ENCODE data around the gene C1orf198.
"Not testable (repeated sequence)": the region's sequence is repeated elsewhere in the genome, so short reads cannot be mapped to it uniquely, and the experiment has no call there.

The C1orf198 gene

DNA sequence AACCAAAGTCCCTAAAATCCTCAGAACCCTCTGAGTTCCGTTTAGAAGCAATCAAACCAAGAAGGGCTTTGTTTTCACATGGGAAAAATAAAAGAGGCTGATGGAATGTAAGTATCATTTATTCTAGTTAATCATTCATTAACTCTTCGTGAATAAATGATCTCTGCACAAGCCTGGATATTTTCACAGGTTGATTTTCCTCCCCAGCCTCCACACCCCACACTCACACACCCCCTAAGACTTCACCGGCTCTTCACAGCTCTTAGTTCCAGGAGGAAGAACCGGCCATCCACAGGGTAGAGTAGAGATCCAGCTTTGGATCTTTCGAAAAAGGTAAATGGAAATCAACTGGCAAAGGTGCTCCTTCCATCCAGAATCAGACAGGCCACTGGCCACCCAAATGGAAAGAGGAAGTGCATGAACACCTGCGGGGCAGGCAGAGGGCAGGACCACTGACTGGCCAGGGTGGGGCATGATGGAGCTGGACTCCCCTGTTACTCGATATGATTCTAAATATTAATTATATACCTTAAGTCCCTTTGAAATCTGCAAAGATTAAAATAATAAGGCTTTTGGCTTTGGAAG lies 10.0 kb downstream of the C1orf198 start:
- Mint-ChIP-seq H3K27me3 (no peaks in the 10 kb centered on the region), H3K4me3 (no peak overlapping the region), H3K9me3 (no peaks in the 10 kb centered on the region), H3K4me1 (ENCODE audit: low read depth) (peaks cover 7% of the 10 kb centered on the region), H3K36me3 (ENCODE audit: low read depth) (peaks cover 3% of the 10 kb centered on the region), H3K27ac (no peak overlapping the region)

DNA sequence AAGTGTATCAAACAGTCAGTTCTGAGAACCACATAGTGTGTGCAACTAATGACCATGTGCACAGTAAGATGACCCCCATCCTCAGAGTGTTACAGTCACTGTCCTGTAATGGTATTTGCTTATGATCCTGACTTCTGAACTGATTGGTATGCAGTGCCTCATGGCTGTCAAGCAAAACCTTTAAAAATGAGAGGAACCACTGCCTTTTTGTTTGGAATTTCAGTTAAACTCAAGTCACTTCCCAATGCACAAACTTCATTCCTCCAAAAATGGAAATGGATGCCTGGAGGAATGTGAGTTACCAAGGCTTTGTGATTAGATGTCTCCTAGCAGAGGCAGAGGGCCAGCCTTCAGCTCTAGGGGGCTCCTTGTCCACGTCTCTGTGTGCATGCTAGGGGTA lies 10.5 kb downstream of the C1orf198 start:
- no peaks in the 10 kb centered on the region for H3K9me3 Mint-ChIP-seq
- no peaks in the 10 kb centered on the region for H3K27me3 Mint-ChIP-seq
- peaks cover 2% of the 10 kb centered on the region for H3K4me1 Mint-ChIP-seq (ENCODE audit: low read depth)
- H3K4me3 Mint-ChIP-seq: no peak overlapping the region
- peaks cover 8% of the 10 kb centered on the region for H3K36me3 Mint-ChIP-seq (ENCODE audit: low read depth)
- H3K27ac Mint-ChIP-seq: no peak overlapping the region

DNA sequence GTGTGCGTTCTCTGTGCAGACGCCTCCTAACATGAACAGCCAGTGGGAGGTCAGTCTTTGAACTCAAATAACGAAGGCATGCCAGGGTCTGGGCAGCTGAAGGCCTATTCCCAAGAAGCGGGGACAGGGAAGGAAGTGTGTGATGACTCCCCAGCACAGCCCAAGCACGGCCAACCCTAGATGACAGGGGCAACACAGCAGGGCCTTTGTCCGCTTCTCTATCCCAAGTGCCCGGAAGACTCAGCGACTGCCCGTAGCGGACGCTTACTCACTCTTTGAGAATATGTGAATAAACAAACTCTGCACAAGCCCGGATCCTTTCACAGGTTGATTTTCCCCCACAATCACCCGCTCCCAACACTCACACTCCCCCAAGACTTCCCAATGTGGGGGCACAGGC lies 11.2 kb downstream of the C1orf198 start:
- no peaks in the 10 kb centered on the region for H3K9me3 Mint-ChIP-seq
- H3K36me3 Mint-ChIP-seq (ENCODE audit: low read depth): peaks cover 12% of the 10 kb centered on the region
- H3K4me1 Mint-ChIP-seq (ENCODE audit: low read depth): no peaks in the 10 kb centered on the region
- H3K27me3 Mint-ChIP-seq: no peaks in the 10 kb centered on the region
- H3K4me3 Mint-ChIP-seq: no peak overlapping the region
- no peak overlapping the region for H3K27ac Mint-ChIP-seq

DNA sequence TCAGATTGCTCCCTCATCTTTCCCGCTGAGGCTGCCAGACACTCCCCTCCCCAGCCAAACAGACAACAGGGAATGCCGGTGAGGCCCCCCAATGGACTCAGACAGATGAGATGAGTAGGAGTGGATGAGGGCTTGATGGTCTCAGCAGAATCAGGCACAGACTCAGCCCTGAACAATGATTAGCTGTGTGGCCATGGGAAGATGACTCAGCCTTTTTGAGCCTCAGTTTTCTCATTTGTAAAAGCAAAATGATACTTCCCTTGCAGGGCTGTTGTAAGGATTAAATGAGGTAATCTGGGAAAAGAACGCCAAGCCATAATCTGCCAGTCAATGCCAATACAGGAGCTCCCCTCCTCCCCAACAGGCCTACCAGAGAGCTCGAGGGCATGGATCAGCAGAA lies 12.4 kb downstream of the C1orf198 start:
- Mint-ChIP-seq H3K27ac (no peak overlapping the region), H3K36me3 (ENCODE audit: low read depth) (peaks cover 12% of the 10 kb centered on the region), H3K27me3 (no peaks in the 10 kb centered on the region), H3K4me1 (ENCODE audit: low read depth) (no peaks in the 10 kb centered on the region), H3K4me3 (no peak overlapping the region), H3K9me3 (no peaks in the 10 kb centered on the region)

DNA sequence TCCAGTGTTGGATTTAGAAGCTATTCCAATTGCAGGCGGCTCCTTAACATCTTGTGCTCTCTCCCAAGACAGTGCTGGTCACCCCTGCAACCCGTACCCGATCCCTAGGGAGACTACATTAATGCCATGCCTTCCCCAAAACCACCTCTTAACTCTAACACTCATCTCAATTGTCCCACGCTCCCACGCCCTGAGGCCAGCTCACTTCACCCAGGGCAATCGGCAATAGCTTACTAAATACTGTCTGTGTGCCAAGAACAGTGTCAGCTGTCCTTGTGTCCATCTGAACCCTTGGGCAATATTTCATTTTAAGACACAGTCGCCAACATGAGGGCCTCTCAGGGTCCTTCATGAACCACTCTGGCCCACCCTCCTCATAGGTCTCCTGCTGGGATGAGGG lies 13.9 kb downstream of the C1orf198 start:
- Mint-ChIP-seq H3K4me3 (no peak overlapping the region), H3K4me1 (ENCODE audit: low read depth) (no peaks in the 10 kb centered on the region), H3K9me3 (no peaks in the 10 kb centered on the region), H3K36me3 (ENCODE audit: low read depth) (peaks cover 12% of the 10 kb centered on the region), H3K27me3 (no peaks in the 10 kb centered on the region), H3K27ac (no peak overlapping the region)

DNA sequence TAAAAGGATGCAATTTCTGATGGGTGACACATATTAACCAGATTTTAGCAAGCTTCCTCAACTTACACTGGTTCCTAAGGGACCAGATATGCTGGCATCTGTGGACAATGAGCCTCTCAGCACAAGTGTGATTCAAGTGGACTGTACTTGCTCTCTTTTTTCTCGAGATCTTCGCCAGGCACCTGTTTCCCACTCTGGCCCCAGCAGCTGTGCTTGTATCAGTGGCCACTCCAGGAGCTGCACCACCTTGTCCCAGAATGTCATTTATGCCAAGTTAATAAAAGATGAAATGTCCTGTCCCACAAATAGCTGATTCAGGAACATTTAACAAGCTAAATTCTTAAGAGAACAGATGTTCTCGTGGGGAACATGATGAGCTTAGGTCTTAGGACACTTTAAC lies 14.6 kb downstream of the C1orf198 start:
- Mint-ChIP-seq H3K4me3 (no peak overlapping the region), H3K27me3 (no peaks in the 10 kb centered on the region), H3K27ac (no peak overlapping the region), H3K36me3 (ENCODE audit: low read depth) (peaks cover 12% of the 10 kb centered on the region), H3K4me1 (ENCODE audit: low read depth) (no peaks in the 10 kb centered on the region), H3K9me3 (no peaks in the 10 kb centered on the region)

DNA sequence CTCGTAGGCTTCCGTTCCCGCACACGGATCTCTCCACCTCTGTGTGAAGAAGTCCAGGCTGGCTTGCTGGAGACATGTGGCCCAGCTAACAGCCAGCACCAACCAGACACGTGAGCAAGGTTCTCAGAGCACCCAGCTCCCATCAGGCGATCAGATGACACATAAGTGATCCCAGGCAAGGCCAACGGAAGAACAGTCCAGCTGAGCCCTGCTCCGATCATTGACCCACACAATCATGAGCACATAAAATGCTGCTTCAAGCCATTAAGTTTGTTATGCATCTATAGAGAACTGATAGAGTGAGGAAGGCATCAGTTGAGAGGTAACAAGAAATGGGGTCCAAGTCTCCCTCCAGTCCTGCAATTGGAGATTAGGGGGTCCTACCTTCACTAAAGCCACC lies 15.4 kb downstream of the C1orf198 start:
- Mint-ChIP-seq H3K9me3 (no peaks in the 10 kb centered on the region), H3K4me1 (ENCODE audit: low read depth) (no peaks in the 10 kb centered on the region), H3K36me3 (ENCODE audit: low read depth) (peaks cover 12% of the 10 kb centered on the region), H3K4me3 (no peak overlapping the region), H3K27ac (no peak overlapping the region), H3K27me3 (no peaks in the 10 kb centered on the region)

DNA sequence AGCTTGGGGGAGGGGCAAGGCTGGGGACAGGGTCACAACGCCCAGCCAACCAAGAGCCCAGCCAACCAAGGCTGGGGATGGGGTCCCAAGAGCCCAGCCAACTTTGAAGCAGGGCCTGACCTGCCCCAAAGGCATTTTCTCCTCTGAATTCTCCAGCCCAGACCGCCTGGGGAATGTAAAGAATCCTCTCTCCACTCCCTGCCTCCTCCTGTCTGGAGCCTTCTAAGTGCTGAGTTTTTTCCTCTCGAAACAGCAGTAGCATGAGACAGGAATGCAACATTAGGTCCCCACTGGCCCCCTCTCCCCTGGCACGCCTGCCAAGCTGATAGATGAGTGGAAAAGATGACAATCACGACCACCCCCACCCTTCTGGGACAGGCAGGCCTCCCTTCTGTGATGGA lies 17.0 kb downstream of the C1orf198 start:
- Mint-ChIP-seq H3K4me3 (no peak overlapping the region), H3K4me1 (ENCODE audit: low read depth) (no peaks in the 10 kb centered on the region), H3K27me3 (no peaks in the 10 kb centered on the region), H3K27ac (no peak overlapping the region), H3K36me3 (ENCODE audit: low read depth) (peaks cover 12% of the 10 kb centered on the region), H3K9me3 (no peaks in the 10 kb centered on the region)

DNA sequence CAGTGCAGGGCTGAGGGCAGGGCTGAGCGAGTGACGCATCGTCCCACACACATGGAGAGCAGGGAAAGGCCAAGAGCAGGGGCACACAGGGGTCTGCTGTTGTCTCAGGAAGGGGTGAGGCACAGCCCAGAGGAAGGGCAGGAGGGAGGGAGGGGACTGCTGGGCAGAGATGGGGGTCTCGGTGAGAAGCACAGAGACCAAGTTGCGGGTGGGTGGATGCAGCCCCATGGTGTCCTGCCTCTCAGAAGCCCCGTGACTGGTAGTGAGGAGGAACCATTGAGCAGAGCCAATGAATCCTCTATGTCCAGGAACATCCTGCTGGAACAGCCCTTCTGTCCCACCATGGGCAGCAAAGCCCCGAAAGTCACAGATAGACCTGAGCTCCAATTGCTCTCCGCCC lies 17.8 kb downstream of the C1orf198 start:
- H3K36me3 Mint-ChIP-seq (ENCODE audit: low read depth): peaks cover 12% of the 10 kb centered on the region
- H3K4me1 Mint-ChIP-seq (ENCODE audit: low read depth): no peaks in the 10 kb centered on the region
- no peak overlapping the region for H3K27ac Mint-ChIP-seq
- no peaks in the 10 kb centered on the region for H3K27me3 Mint-ChIP-seq
- no peaks in the 10 kb centered on the region for H3K9me3 Mint-ChIP-seq
- no peak overlapping the region for H3K4me3 Mint-ChIP-seq

DNA sequence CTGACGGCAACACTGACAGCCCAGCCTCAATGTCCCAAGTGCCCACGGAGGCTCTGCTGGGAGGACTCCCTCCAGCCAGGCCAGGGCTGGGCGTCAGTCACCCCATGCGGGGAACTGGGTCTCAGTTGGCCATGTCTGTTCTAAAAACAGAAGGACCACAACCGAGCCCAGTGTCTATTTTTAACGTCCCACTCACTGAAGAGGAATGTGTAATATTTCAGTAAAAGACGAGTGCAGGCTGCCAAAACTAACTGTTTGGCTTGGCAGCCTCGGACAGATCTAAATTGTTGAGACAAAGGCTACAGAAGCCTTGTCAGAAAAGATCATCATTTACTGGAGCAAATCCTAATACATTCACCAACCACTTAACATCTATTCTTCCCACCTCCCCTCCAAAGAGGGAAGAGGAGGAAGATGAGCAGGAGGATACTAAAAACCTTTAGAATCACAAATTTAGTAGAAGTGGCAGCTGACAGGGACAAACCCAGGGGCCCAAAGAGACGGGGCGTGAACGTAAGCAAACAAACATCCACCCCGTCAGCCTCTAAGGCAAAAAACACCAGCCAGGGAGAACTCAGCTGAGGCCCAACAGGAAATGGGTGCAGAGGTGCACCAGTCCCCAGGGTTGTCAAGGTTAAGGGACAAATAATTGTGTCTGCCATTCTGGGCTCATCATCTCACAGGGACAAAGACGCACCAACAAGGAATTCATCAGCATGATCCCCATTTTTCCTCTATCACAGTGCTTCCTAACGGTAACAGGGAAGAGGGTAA lies 18.7 kb downstream of the C1orf198 start:
- no peak overlapping the region for H3K27ac Mint-ChIP-seq
- H3K4me1 Mint-ChIP-seq (ENCODE audit: low read depth): no peaks in the 10 kb centered on the region
- H3K27me3 Mint-ChIP-seq: no peaks in the 10 kb centered on the region
- peaks cover 12% of the 10 kb centered on the region for H3K36me3 Mint-ChIP-seq (ENCODE audit: low read depth)
- H3K4me3 Mint-ChIP-seq: no peak overlapping the region
- no peaks in the 10 kb centered on the region for H3K9me3 Mint-ChIP-seq

DNA sequence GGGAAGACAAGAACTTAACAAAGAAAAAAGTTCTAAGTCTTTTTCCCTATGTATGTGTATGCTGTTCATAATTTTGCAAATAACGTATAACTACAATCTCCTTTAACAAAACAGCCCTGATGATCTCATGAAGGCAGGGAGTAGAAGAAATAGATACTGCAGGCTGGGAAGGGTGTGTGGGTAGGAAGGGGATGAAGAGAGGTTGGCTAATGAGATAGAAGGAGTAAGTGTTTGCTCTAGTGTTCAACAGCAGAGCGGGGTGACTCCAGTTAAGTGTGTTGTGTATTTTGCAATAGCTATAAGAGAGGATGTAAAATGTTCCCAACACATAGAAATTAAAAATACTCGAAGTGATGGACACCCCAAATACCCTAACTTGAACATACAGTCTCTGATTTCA lies 20.1 kb downstream of the C1orf198 start:
- no peak overlapping the region for H3K4me3 Mint-ChIP-seq

DNA sequence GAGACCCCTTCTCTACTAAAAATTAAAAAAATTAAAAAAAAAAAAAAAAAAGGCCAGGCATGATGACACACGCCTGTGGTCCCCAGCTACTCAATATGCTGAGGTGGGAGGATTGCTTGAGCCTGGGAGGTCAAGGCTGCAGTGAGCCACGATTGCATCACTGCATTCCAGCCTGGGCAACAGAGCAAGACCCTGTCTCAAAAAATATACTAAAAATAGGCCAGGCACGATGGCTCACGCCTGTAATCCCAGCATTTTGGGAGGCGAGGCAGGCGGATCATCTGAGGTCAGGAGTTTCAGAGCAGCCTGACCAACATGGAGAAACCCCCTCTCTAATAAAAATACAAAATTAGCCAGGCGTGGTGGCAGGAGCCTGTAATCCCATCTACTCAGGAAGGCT lies 23.1 kb downstream of the C1orf198 start:
- H3K4me3 Mint-ChIP-seq; H3K27ac Mint-ChIP-seq; H3K36me3 Mint-ChIP-seq (ENCODE audit: low read depth); H3K4me1 Mint-ChIP-seq (ENCODE audit: low read depth); H3K27me3 Mint-ChIP-seq; H3K9me3 Mint-ChIP-seq: not testable (repeated sequence)

More for the DNA sequence above, 20.1 kb downstream of the C1orf198 start:
- H3K4me1 Mint-ChIP-seq (ENCODE audit: low read depth): no peaks in the 10 kb centered on the region
- no peak overlapping the region for H3K27ac Mint-ChIP-seq
- H3K9me3 Mint-ChIP-seq: no peaks in the 10 kb centered on the region
- no peaks in the 10 kb centered on the region for H3K27me3 Mint-ChIP-seq
- peaks cover 8% of the 10 kb centered on the region for H3K36me3 Mint-ChIP-seq (ENCODE audit: low read depth)

DNA sequence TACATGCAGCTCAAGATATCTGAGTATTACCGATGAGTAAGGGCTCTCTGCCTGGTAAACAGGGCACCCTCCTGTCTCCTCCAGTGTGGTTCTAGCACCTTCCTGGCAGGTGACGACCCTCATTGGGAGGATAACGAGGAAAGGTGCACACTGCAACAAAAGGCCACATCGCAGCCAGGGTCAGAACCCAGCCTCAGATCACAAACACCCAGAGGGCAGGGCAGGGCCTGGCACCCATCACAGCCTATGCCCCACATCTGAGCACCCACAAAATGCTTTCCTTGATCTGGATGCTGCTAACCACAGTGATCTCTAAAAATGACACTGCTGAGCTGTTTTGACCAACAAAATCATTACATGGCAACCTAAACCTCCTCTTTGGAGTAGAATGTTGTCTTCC lies 23.8 kb downstream of the C1orf198 start:
- H3K27ac Mint-ChIP-seq: no peak overlapping the region
- H3K4me1 Mint-ChIP-seq (ENCODE audit: low read depth): no peaks in the 10 kb centered on the region
- H3K36me3 Mint-ChIP-seq (ENCODE audit: low read depth): no peaks in the 10 kb centered on the region
- no peaks in the 10 kb centered on the region for H3K9me3 Mint-ChIP-seq
- no peaks in the 10 kb centered on the region for H3K27me3 Mint-ChIP-seq
- H3K4me3 Mint-ChIP-seq: no peak overlapping the region

DNA sequence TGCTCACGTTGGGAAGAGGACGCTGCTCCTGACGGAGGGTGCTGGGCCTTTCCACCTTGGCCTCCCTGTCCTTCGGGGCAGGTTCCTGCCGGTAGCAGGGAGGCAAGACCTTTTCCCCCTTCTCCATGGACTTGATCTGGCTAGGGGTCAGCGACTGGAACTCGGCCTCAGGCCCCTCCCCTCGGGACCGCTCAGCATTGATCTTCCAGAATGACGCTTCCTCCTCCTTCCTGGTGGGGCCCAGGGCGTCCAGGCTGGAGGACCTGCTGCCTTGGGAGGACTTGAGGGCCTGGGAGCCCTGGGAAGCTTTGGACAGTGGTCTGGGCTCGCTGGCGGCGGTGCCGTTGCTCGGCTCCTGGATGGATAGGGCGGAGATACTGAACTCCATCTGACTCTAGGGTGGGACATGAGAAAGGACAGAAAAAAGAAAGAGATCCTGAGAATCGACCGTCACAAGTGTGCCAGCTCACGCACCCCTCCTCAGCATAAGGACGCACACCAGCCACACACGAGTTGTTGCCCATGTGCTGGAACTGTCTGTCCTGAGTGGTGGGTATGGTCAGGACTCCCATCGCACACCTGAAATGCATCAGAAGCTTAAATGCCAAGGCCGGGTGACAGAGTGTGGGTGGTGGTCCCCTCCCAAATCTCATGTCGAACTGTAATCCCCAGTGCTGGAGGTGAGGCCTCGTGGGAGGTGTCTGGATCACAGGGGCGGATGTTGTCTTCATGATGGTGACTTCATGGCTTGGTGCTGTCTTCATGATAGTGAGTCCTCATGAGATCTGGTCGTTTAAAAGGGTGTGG lies 24.6 kb downstream of the C1orf198 start:
- Mint-ChIP-seq H3K4me1 (ENCODE audit: low read depth) (no peaks in the 10 kb centered on the region), H3K27ac (no peak overlapping the region), H3K27me3 (no peaks in the 10 kb centered on the region), H3K36me3 (ENCODE audit: low read depth) (peaks cover 3% of the 10 kb centered on the region), H3K4me3 (no peak overlapping the region), H3K9me3 (no peaks in the 10 kb centered on the region)

DNA sequence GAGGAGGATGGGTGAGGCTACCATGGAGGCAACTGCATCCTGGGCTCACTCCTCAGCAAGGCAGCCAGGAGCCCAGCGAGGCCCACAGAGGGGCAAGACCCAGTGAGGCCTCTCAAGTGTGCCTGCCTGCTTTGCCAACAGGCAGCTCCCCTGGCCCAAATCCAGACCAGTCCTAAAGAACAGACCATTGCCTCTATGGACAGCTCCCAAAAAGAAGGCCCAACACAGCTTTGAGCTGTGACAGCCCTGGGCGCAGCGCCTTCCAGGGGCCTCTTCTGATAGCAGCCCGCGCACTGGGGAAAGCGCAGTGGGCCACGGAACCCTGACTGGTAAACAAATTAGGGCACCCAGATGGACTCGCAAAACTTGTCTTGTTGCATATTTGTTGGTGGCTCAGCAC lies 25.5 kb downstream of the C1orf198 start:
- H3K27ac Mint-ChIP-seq: no peak overlapping the region
- peaks cover 7% of the 10 kb centered on the region for H3K36me3 Mint-ChIP-seq (ENCODE audit: low read depth)
- no peaks in the 10 kb centered on the region for H3K4me1 Mint-ChIP-seq (ENCODE audit: low read depth)
- H3K27me3 Mint-ChIP-seq: no peaks in the 10 kb centered on the region
- H3K9me3 Mint-ChIP-seq: no peaks in the 10 kb centered on the region
- H3K4me3 Mint-ChIP-seq: no peak overlapping the region
